Smooth muscle cell (in vitro differentiated cells): ENCODE measurements around the gene ARSG. TPM values are rescaled to one million over a fixed set of nuclear protein-coding genes. Genes with fewer than 3 reads are reported as not detected.

ENCODE experiments used
- DNase-seq: peaks from one replicate; lab custom pipeline; 2025; ENCODE audit not compliant: unreplicated experiment; lab: John Stamatoyannopoulos, UW
- H2AFZ ChIP-seq: fragments of 200-600 bp; sonication (generic); 2 replicates; pipeline ENCODE4 v1.6.0; 2016; ENCODE audit warnings: antibody characterized with exemption, low read depth, mild to moderate bottlenecking
- H3F3A ChIP-seq: fragments of 200-600 bp; sonication (generic); 2 replicates; pipeline ENCODE4 v1.6.0; 2017; ENCODE audit warnings: antibody characterized with exemption, low read depth
- H3K27ac ChIP-seq: fragments of 200-600 bp; sonication (generic); 2 replicates; pipeline ENCODE4 v1.5.1; 2016; ENCODE audit warnings: low read depth, mild to moderate bottlenecking
- H3K27me3 ChIP-seq: fragments of 200-600 bp; sonication (generic); 2 replicates; pipeline ENCODE4 v1.6.1; 2016; ENCODE audit warnings: low read depth, mild to moderate bottlenecking
- H3K36me3 ChIP-seq: fragments of 200-600 bp; sonication (generic); 2 replicates; pipeline ENCODE4 v1.5.1; 2016; ENCODE audit warnings: low read depth
- H3K4me1 ChIP-seq: fragments of 200-600 bp; sonication (generic); 2 replicates; pipeline ENCODE4 v1.5.1; 2016; ENCODE audit warnings: low read depth
- H3K4me2 ChIP-seq: fragments of 200-600 bp; sonication (generic); 2 replicates; pipeline ENCODE4 v1.6.0; 2016; ENCODE audit warnings: mild to moderate bottlenecking
- H3K4me3 ChIP-seq: fragments of 200-600 bp; sonication (generic); 2 replicates; pipeline ENCODE4 v1.5.1; 2016; ENCODE audit warnings: mild to moderate bottlenecking
- H3K79me2 ChIP-seq: fragments of 200-600 bp; sonication (generic); 2 replicates; pipeline ENCODE4 v1.6.0; 2016; ENCODE audit warnings: low read depth, mild to moderate bottlenecking
- H3K9ac ChIP-seq: fragments of 200-600 bp; sonication (generic); 2 replicates; pipeline ENCODE4 v1.6.0; 2016; ENCODE audit warnings: low read depth
- H3K9me3 ChIP-seq: fragments of 200-600 bp; sonication (generic); replicated peaks from 2 replicates; pipeline ENCODE4 v1.5.1; 2016; ENCODE audit warnings: low read depth
- H4K20me1 ChIP-seq: fragments of 200-600 bp; sonication (generic); 2 replicates; pipeline ENCODE4 v1.6.0; 2016; ENCODE audit warnings: low read depth
- WGBS: methylation state at CpG from one replicate; pipeline ENCODE4 v1.1.7; 2016; ENCODE audit warnings: low lambda C conversion rate; 5-methylcytosine and 5-hydroxymethylcytosine counted together
- polyA plus RNA-seq: library from polyadenylated mRNA; unstranded; fragments of >200 nt; fragmentation: Nextera tagmentation; extraction: Ambion mirVana; gene quantifications from 2 replicates; pipeline ENCODE4 v1.2.1, GENCODE V29; 2016
- total RNA-seq: library from RNA; depleted of rRNA; stranded (reverse); fragments of >200 nt; gene quantifications from 2 replicates; pipeline ENCODE4 v1.2.3, GENCODE V29; 2014
- TF ChIP-seq, protein P1 (sequence below): fragments of 200-600 bp; sonication (generic); IDR thresholded peaks from 2 replicates; pipeline ENCODE4 v1.5.1; 2017; ENCODE audit warnings: borderline replicate concordance, mild to moderate bottlenecking, antibody characterized with exemption; ENCODE audit not compliant: insufficient read depth, poor library complexity, severe bottlenecking

The ARSG gene
- total and polyA plus RNA-seq, 2 experiments from 2014 or later = 1.0 to 2.4 TPM

DNA sequence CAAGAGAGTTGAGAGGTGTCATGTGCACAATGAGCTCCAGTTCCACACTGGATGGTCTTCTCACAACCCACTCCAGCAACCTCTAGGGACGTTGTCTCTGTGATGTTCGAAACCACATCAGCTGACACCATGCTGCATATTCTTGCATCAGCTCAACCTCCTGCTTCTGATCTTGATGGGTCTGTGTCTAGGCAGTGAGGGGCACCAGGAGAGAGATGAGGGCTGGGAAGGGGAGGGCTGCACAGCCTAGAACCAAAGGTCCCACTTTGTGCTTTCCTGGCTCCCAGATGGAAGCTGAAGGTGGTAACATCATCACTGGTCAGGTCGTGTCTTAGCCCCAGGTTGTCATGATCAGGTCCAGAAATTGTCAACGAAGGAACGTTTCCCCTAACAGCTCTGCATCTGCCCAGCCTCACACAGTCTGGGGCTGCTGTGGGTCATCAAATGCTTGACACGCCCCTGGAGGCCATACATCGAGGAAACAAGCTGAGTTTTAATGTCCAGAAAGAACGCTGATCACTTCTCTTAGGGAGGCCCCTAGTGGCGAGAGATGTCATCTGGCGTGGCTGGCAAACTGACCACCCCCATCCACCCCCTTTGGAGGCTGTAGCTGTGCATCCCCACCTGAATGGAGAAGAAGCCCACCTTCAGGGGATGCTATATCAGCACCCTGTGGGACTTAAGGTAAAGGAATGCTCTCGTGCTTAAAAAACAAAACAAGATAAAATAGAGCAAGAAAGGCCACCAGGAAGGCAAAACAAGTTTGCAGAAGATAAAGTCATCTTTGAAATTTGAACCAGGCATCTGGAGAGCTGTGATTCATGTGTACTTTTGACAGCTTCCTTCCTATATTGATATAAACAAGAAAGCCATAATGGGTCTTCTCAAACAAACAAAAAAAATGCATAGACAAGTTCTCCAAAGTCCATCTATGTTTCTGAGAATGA, 107.7 kb downstream of the ARSG start:
- Histone ChIP-seq H3K9ac (no peak overlapping the region), H3F3A (peaks cover 8% of the 10 kb centered on the region), H3K79me2 (no peaks in the 10 kb centered on the region), H3K27me3 (no peaks in the 10 kb centered on the region), H3K4me1 (peaks cover 4% of the 10 kb centered on the region), H3K4me2 (peak overlapping the region; percentile 50), H2AFZ (peak overlapping the region; percentile 41), H4K20me1 (no peaks in the 10 kb centered on the region), H3K36me3 (no peaks in the 10 kb centered on the region), H3K4me3 (no peak overlapping the region), H3K27ac (peak overlapping the region; percentile 70), H3K9me3 (no peaks in the 10 kb centered on the region)
- no peak for DNase-seq
- TF ChIP-seq, protein P1, sequence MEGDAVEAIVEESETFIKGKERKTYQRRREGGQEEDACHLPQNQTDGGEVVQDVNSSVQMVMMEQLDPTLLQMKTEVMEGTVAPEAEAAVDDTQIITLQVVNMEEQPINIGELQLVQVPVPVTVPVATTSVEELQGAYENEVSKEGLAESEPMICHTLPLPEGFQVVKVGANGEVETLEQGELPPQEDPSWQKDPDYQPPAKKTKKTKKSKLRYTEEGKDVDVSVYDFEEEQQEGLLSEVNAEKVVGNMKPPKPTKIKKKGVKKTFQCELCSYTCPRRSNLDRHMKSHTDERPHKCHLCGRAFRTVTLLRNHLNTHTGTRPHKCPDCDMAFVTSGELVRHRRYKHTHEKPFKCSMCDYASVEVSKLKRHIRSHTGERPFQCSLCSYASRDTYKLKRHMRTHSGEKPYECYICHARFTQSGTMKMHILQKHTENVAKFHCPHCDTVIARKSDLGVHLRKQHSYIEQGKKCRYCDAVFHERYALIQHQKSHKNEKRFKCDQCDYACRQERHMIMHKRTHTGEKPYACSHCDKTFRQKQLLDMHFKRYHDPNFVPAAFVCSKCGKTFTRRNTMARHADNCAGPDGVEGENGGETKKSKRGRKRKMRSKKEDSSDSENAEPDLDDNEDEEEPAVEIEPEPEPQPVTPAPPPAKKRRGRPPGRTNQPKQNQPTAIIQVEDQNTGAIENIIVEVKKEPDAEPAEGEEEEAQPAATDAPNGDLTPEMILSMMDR = peak; percentile 82
- 18% methylated on average over 11 of the region's 11 CpGs for WGBS

GRCh38 chr17:68399638-68400403, 108.5 kb downstream of the ARSG start:
- H3K79me2 ChIP-seq = no peaks in the 10 kb centered on the region
- no peaks in the 10 kb centered on the region for H3K27me3 ChIP-seq
- H3K9me3 ChIP-seq = no peaks in the 10 kb centered on the region
- 41% methylated on average over 19 of the region's 19 CpGs for WGBS
- H3K27ac ChIP-seq = peak overlapping the region; percentile 70
- DNase-seq = no peak
- H3K9ac ChIP-seq = peak overlapping the region; percentile 2
- H3K4me1 ChIP-seq = peaks cover 4% of the 10 kb centered on the region
- no peaks in the 10 kb centered on the region for H3K36me3 ChIP-seq
- H4K20me1 ChIP-seq = no peaks in the 10 kb centered on the region
- no peak overlapping the region for H3K4me3 ChIP-seq
- peaks cover 8% of the 10 kb centered on the region for H3F3A ChIP-seq
- H3K4me2 ChIP-seq = peak overlapping the region; percentile 50
- H2AFZ ChIP-seq = peak overlapping the region; percentile 4
- TF ChIP-seq, protein P1 = no peak

DNA sequence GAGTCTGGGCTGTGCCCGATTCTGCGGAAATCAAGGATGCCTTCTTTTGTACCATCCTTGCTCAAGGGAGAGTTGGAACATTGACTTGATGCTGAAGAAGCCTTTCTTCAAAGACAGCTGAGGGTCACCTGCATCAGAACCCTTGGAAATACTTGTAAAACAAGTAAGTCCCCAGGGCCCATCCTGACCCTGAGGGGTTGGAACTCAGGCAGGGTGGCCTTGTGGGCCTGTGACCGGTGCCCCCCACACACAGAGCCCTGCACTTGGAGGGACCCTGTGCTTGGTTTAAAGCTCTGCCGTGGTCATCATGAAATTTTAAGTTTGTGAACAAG, 109.1 kb downstream of the ARSG start:
- Histone ChIP-seq H3K9me3 (no peaks in the 10 kb centered on the region), H2AFZ (peak overlapping the region; percentile 4), H3K4me1 (peaks cover 4% of the 10 kb centered on the region), H3K4me3 (no peak overlapping the region), H3K36me3 (no peaks in the 10 kb centered on the region), H4K20me1 (no peaks in the 10 kb centered on the region), H3K27me3 (no peaks in the 10 kb centered on the region), H3K79me2 (no peaks in the 10 kb centered on the region), H3K9ac (no peak overlapping the region), H3K27ac (peak overlapping the region; percentile 70), H3F3A (peaks cover 8% of the 10 kb centered on the region), H3K4me2 (peak overlapping the region; percentile 50)
- DNase-seq = no peak
- 75% methylated on average over 4 of the region's 4 CpGs for WGBS
- TF ChIP-seq, protein P1 = no peak
